Osteocyte (in vitro differentiated cells): ENCODE measurements around the gene PLEKHG2. TPM values are rescaled to one million over a fixed set of nuclear protein-coding genes. Genes with fewer than 3 reads are reported as not detected.

Experiments used
- DNase-seq: peaks from one replicate; pipeline ENCODE4 v3.0.0; 2021; ENCODE audit warnings: mixed read lengths; ENCODE audit not compliant: unreplicated experiment; ENCODE audit errors: extremely low spot score
- H3K27ac Mint-ChIP-seq: one replicate; pipeline ENCODE4 v1.8.0; 2021; ENCODE audit warnings: mild to moderate bottlenecking, mixed read lengths; ENCODE audit not compliant: unreplicated experiment
- H3K27me3 Mint-ChIP-seq: one replicate; pipeline ENCODE4 v1.8.0; 2021; ENCODE audit warnings: mixed read lengths; ENCODE audit not compliant: unreplicated experiment
- H3K36me3 Mint-ChIP-seq: one replicate; pipeline ENCODE4 v1.8.0; 2021; ENCODE audit warnings: mixed read lengths; ENCODE audit not compliant: unreplicated experiment
- H3K4me1 Mint-ChIP-seq: one replicate; pipeline ENCODE4 v1.8.0; 2021; ENCODE audit warnings: mixed read lengths; ENCODE audit not compliant: unreplicated experiment
- H3K4me3 Mint-ChIP-seq: one replicate; pipeline ENCODE4 v1.8.0; 2021; ENCODE audit warnings: mild to moderate bottlenecking, moderate library complexity, mixed read lengths; ENCODE audit not compliant: unreplicated experiment
- H3K9me3 Mint-ChIP-seq: one replicate; pipeline ENCODE4 v1.8.0; 2021; ENCODE audit warnings: mixed read lengths; ENCODE audit not compliant: unreplicated experiment
- total RNA-seq: library from RNA; stranded (reverse); gene quantifications from 2 replicates; pipeline ENCODE4 v1.2.1, GENCODE V29; 2021
- TF ChIP-seq, protein P1 (sequence below): fragments of 200-600 bp; sonication (generic); IDR thresholded peaks from 2 replicates; pipeline ENCODE4 v1.5.0; 2021; ENCODE audit warnings: antibody characterized with exemption, mild to moderate bottlenecking, moderate library complexity

The PLEKHG2 gene
- total RNA-seq, 1 donor from 2014 or later, result 150 TPM

DNA sequence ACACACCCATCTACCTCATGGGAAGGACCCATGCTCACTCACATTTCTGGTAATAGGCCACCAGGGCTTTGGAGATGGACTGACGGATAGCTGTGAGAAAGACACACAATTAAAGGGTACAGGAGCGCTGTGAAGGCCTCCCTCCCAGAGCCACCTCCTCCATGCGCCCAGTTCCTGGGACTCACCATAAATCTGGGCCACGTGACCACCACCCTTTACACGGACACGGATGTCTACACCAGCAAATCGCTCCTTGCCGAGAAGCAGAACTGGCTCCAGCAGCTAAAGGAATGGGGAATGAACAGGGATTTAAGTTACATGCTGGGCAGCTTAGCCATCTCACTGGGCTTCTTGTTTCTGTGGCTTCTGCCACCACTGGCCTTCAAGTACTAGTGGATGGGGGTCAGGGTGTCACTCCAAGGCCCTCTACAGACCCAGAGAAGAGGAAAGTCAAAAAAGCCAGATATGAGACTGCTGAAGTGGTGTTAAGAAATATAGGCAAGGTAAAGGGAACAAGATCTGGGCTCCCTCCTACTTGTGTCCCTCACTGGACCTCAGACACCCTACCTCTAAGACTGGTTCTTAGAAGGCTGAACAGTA is 21.1 kb downstream of the PLEKHG2 start:
- Mint-ChIP-seq H3K9me3 (no peaks in the 10 kb centered on the region), H3K27me3 (no peaks in the 10 kb centered on the region), H3K4me1 (peaks cover 53% of the 10 kb centered on the region), H3K4me3 (no peak overlapping the region), H3K36me3 (peaks cover 24% of the 10 kb centered on the region), H3K27ac (no peak overlapping the region)
- TF ChIP-seq, protein P1, sequence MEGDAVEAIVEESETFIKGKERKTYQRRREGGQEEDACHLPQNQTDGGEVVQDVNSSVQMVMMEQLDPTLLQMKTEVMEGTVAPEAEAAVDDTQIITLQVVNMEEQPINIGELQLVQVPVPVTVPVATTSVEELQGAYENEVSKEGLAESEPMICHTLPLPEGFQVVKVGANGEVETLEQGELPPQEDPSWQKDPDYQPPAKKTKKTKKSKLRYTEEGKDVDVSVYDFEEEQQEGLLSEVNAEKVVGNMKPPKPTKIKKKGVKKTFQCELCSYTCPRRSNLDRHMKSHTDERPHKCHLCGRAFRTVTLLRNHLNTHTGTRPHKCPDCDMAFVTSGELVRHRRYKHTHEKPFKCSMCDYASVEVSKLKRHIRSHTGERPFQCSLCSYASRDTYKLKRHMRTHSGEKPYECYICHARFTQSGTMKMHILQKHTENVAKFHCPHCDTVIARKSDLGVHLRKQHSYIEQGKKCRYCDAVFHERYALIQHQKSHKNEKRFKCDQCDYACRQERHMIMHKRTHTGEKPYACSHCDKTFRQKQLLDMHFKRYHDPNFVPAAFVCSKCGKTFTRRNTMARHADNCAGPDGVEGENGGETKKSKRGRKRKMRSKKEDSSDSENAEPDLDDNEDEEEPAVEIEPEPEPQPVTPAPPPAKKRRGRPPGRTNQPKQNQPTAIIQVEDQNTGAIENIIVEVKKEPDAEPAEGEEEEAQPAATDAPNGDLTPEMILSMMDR, result no peak
- DNase-seq, result no peak

DNA sequence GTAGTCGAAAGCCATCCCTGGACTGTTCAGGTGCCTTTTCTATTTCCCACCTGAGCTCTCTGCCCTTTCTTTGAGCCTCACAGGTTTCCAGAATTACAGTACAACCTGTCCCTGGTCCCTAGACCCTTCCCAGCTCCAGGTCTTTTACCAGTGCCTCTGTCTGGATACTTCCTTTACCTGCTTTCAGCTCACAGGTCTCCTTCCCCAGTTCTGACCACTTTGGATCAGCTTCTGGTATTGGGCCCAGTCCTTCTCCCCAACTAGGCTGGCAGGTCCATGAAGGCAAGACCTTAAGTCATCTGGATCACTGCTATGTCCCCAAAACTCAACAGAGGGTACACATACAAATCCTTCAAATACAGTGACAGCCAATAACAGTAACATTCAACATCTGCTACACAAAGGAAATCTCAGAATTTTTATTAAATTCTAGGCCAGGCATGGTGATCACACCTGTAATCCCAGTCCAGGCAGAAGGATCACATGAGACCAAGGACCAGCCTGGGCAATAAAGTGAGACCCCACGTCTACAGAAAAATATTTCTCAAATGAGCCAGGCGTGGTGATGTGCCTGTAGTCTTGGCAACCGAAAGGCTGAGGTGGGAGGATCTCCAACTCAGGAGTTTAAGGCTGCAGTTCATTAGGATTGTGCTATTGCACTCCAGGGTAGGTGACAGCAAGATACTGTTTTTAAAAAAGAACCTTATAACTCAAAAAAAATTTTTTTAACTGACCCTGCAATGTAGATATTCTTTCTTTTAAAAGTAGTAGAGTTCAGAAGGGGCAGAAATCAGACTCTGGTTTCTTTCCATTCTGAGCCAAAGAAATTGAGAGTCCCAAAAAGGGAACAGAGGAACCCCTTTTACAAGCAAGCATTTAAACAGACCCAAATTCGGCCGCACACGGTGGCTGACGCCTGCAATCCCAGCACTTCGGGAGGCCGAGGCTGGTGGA is 21.9 kb downstream of the PLEKHG2 start:
- H3K27me3 Mint-ChIP-seq, result no peaks in the 10 kb centered on the region
- H3K4me1 Mint-ChIP-seq, result peaks cover 47% of the 10 kb centered on the region
- no peak for DNase-seq
- TF ChIP-seq, protein P1, result no peak
- H3K27ac Mint-ChIP-seq, result peak overlapping the region; percentile 98
- peak overlapping the region; percentile 100 for H3K4me3 Mint-ChIP-seq
- peaks cover 24% of the 10 kb centered on the region for H3K36me3 Mint-ChIP-seq
- no peaks in the 10 kb centered on the region for H3K9me3 Mint-ChIP-seq

DNA sequence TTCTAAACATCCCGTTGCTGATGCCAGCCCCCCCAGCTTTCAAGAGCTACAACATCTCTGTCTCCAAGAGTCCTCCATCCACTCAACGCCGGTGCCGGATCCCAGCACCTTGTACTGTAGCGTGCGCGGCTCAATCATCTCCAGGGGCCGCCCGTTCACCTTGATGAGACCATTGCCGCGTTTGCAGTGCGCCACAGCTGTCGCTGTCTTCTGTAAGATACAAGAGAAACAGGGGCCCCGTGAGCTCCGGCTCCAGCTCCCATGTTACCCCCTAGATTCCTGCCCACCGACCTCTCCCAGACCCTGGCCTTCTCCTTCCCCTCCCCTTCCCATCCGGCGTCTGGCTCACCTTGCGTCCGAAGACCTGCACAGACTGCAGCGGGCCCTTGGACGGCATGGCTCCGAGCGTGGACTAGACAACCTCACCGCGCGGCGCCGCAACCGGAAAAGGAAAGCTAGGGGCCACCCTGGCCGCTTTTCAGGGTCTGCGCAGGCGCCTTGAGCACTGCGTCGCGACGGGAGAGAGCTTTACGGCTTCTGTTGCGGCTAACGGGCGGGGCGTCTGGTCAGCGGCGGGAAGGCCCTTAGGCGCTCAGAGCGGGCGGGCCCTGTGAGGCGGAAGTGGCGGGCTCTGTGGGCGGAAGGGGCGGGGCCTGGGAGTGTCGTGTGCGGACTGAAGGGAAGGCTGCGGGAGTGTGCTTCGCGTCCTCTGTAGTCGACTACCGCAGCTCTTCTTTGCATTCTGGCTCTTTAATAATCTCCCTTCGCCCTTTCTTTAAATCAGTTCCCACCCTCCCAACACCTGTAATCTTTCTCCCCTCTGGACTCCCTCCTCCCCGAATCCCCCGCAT is 23.3 kb downstream of the PLEKHG2 start, which contains the start of gene RPS16:
TSS of gene RPS16 (minus strand) at position 451 of the 851 bp plus-strand sequence. CDS start at position 397, 54 bp downstream.
- H3K27ac Mint-ChIP-seq, result peak within 1 kb of the TSS; percentile 98
- peaks cover 24% of the 10 kb centered on the region for H3K36me3 Mint-ChIP-seq
- peak within 1 kb of the TSS; percentile 100 for H3K4me3 Mint-ChIP-seq
- H3K4me1 Mint-ChIP-seq, result peaks cover 43% of the 10 kb centered on the region
- H3K27me3 Mint-ChIP-seq, result no peaks in the 10 kb centered on the region
- TF ChIP-seq, protein P1, result no peak
- no peaks in the 10 kb centered on the region for H3K9me3 Mint-ChIP-seq
- DNase-seq, result peak; percentile 99

DNA sequence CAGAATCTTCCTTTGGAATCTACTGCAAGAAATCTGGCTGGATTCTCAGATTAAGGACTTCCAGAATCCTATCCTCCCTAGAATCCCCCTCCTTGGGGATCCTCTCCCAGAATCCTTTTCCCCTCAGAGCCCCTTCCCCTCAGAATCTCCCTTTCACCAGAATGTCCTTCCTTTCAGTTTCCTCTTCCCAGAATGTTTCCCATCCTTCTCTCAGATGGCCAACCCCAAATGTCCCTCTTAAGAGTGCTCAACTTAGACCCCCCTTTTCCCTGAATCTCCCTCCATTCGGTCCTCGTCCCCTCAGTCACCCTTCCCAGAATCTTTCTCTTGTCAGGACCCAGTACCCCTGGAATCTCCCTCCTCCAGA is 23.9 kb downstream of the PLEKHG2 start:
- H3K4me1 Mint-ChIP-seq, result peaks cover 40% of the 10 kb centered on the region

More for the DNA sequence above, 23.9 kb downstream of the PLEKHG2 start:
- TF ChIP-seq, protein P1, result no peak
- no peak for DNase-seq
- H3K9me3 Mint-ChIP-seq, result no peaks in the 10 kb centered on the region
- peak overlapping the region; percentile 100 for H3K4me3 Mint-ChIP-seq
- peak overlapping the region; percentile 98 for H3K27ac Mint-ChIP-seq
- no peaks in the 10 kb centered on the region for H3K27me3 Mint-ChIP-seq
- peaks cover 24% of the 10 kb centered on the region for H3K36me3 Mint-ChIP-seq
